Tibial nerve (tissue), 4 donors: ENCODE measurements around the gene ALK. TPM values are rescaled to one million over a fixed set of nuclear protein-coding genes. Genes with fewer than 3 reads are reported as not detected.

Experiments used
- DNase-seq, 2 donors: peaks; one replicate each; pipeline ENCODE4 v3.0.0-alpha.2; 2019; ENCODE audit warnings: low spot score in 2 of 2
- H3K27ac ChIP-seq, 4 donors: fragments of 200-600 bp; sonication (generic) in 3 of 4; one replicate each; pipeline ENCODE4 v1.5.1; 2017 to 2019; ENCODE audit warnings: mild to moderate bottlenecking in 1 of 4
- H3K27me3 ChIP-seq, 2 donors: fragments of 200-600 bp; sonication (generic) in 1 of 2; one replicate each; pipeline versions ENCODE4 v1.5.1 to v1.6.0; 2017 to 2019
- H3K36me3 ChIP-seq, 3 donors: fragments of 200-600 bp; sonication (generic); one replicate each; pipeline ENCODE4 v1.5.1; 2018 to 2019
- H3K4me1 ChIP-seq, 4 donors: fragments of 200-600 bp; sonication (generic) in 3 of 4; one replicate each; pipeline ENCODE4 v1.5.1; 2017 to 2019
- H3K4me3 ChIP-seq, 4 donors: fragments of 200-600 bp; sonication (generic) in 3 of 4; one replicate each; pipeline ENCODE4 v1.5.1; 2017 to 2019; ENCODE audit warnings: mild to moderate bottlenecking in 1 of 4, moderate library complexity in 1 of 4
- H3K9me3 ChIP-seq, 4 donors: fragments of 200-600 bp; sonication (generic) in 3 of 4; one replicate each; pipeline ENCODE4 v1.5.1; 2017 to 2019
- CTCF ChIP-seq, 5 experiments: fragments of 200-600 bp in 3 of 5; fragments of 450-650 bp in 2 of 5; sonication (generic) in 3 of 5; IDR thresholded peaks; one replicate each; pipeline ENCODE4 v1.5.1; 2016 to 2019; ENCODE audit warnings: antibody characterized with exemption in 5 of 5, mild to moderate bottlenecking in 3 of 5, moderate library complexity in 2 of 5
- EP300 ChIP-seq, 2 donors: sonication (generic); formaldehyde crosslinking; IDR thresholded peaks; one replicate each; pipeline ENCODE4 v1.6.1; 2017; ENCODE audit warnings: antibody characterized with exemption in 2 of 2, mild to moderate bottlenecking in 1 of 2
- POLR2A ChIP-seq, 2 donors: fragments of 450-650 bp; IDR thresholded peaks; one replicate each; pipeline ENCODE4 v1.6.1; 2017; ENCODE audit warnings: antibody characterized with exemption in 2 of 2, mild to moderate bottlenecking in 2 of 2, moderate library complexity in 2 of 2
- WGBS, 2 donors: methylation state at CpG; one replicate each; pipeline ENCODE4 v1.1.5; 2018; 5-methylcytosine and 5-hydroxymethylcytosine counted together
- total RNA-seq, 4 donors: library from RNA; depleted of rRNA; stranded (reverse); fragments of >200 nt; gene quantifications; one replicate each; pipeline ENCODE4 v1.1.0, GENCODE V29; 2016

Gene ALK
- total RNA-seq, 4 donors from 2014 or later = 0.39 to 4.8 (median 0.66) TPM

GRCh38 chr2:29687121-29687520 is 234.3 kb downstream of the ALK start:
- no peak for DNase-seq
- no peak overlapping the region for H3K27ac ChIP-seq
- WGBS, 2 donors = 80 to 81% methylated on average over 2 of the region's 2 CpGs
- no peaks in the 10 kb centered on the region for H3K27me3 ChIP-seq
- no peaks in the 10 kb centered on the region for H3K36me3 ChIP-seq
- peaks cover 0 to 3% (median 0%) of the 10 kb centered on the region in 4 donors for H3K9me3 ChIP-seq
- H3K4me3 ChIP-seq = no peak overlapping the region
- H3K4me1 ChIP-seq = no peaks in the 10 kb centered on the region
- TF ChIP-seq POLR2A (IDR thresholded peaks at IDR 0.05) (no peak), CTCF (IDR thresholded peaks at IDR 0.05) (no peak)

GRCh38 chr2:29676886-29677453 is 244.4 kb downstream of the ALK start:
- Histone ChIP-seq H3K27me3 (no peaks in the 10 kb centered on the region), H3K36me3 (no peaks in the 10 kb centered on the region), H3K27ac (no peak overlapping the region), H3K4me3 (no peak overlapping the region), H3K9me3 (peaks cover 0 to 10% (median 0%) of the 10 kb centered on the region in 4 donors), H3K4me1 (no peaks in the 10 kb centered on the region)
- no peak for DNase-seq
- TF ChIP-seq EP300 (IDR thresholded peaks at IDR 0.05) (no peak), POLR2A (IDR thresholded peaks at IDR 0.05) (no peak), CTCF (IDR thresholded peaks at IDR 0.05) (no peak)

- Histone ChIP-seq H3K27ac (no peak overlapping the region), H3K9me3 (peaks cover 0 to 3% (median 0%) of the 10 kb centered on the region in 4 donors), H3K36me3 (no peaks in the 10 kb centered on the region), H3K4me1 (no peaks in the 10 kb centered on the region), H3K27me3 (no peaks in the 10 kb centered on the region), H3K4me3 (no peak overlapping the region)
- TF ChIP-seq EP300 (IDR thresholded peaks at IDR 0.05) (no peak), CTCF (IDR thresholded peaks at IDR 0.05) (no peak), POLR2A (IDR thresholded peaks at IDR 0.05) (no peak)
- DNase-seq = no peak
- 91 to 94% methylated on average over 2 of the region's 2 CpGs for WGBS, 2 donors
Observed at GRCh38 chr2:29664578-29664977, 256.8 kb downstream of the ALK start.

GRCh38 chr2:29663268-29663667 is 258.1 kb downstream of the ALK start:
- H3K27me3 ChIP-seq = no peaks in the 10 kb centered on the region
- no peaks in the 10 kb centered on the region for H3K36me3 ChIP-seq
- WGBS, 2 donors = 70 to 82% methylated on average over 3 of the region's 3 CpGs
- H3K4me1 ChIP-seq = peaks cover 0 to 4% (median 0%) of the 10 kb centered on the region in 4 donors
- TF ChIP-seq EP300 (IDR thresholded peaks at IDR 0.05) (no peak), POLR2A (IDR thresholded peaks at IDR 0.05) (no peak), CTCF (IDR thresholded peaks at IDR 0.05) (no peak)
- H3K27ac ChIP-seq = no peak overlapping the region
- no peak overlapping the region for H3K4me3 ChIP-seq
- H3K9me3 ChIP-seq = no peaks in the 10 kb centered on the region
- DNase-seq = no peak

GRCh38 chr2:29662861-29663260 is 258.5 kb downstream of the ALK start:
- Histone ChIP-seq H3K36me3 (no peaks in the 10 kb centered on the region), H3K9me3 (no peaks in the 10 kb centered on the region), H3K4me1 (peaks cover 0 to 8% (median 0%) of the 10 kb centered on the region in 4 donors), H3K27ac (no peak overlapping the region), H3K4me3 (no peak overlapping the region), H3K27me3 (no peaks in the 10 kb centered on the region)
- whole genome bisulfite sequencing, 2 donors = 59 to 60% methylated on average over 2 of the region's 2 CpGs
- no peak for DNase-seq
- TF ChIP-seq EP300 (IDR thresholded peaks at IDR 0.05) = no peak
- TF ChIP-seq POLR2A (IDR thresholded peaks at IDR 0.05) = no peak
- no peak for TF ChIP-seq CTCF (IDR thresholded peaks at IDR 0.05)
